ENCODE results near the gene CREB5. TPM values are rescaled to one million over a fixed set of nuclear protein-coding genes. Genes with fewer than 3 reads are reported as not detected.

Gene CREB5
- total RNA-seq, 4 donors from 2014 or later = 0.88 to 31.4 (median 15.9) TPM

GRCh38 chr7:28701731-28702130 is 289.4 kb downstream of the CREB5 start:
- no peak overlapping the region for H3K4me3 ChIP-seq
- H3K36me3 ChIP-seq = no peaks in the 10 kb centered on the region
- TF ChIP-seq CTCF (IDR thresholded peaks at IDR 0.05) (no peak), POLR2A (IDR thresholded peaks at IDR 0.05) (no peak)
- no peaks in the 10 kb centered on the region for H3K9me3 ChIP-seq
- H3K4me1 ChIP-seq = no peaks in the 10 kb centered on the region
- no peaks in the 10 kb centered on the region for H3K27me3 ChIP-seq
- DNase-seq = no peak
- no peak overlapping the region for H3K27ac ChIP-seq

GRCh38 chr7:28702171-28702570 is 289.9 kb downstream of the CREB5 start:
- Histone ChIP-seq H3K27ac (no peak overlapping the region), H3K9me3 (no peaks in the 10 kb centered on the region), H3K36me3 (no peaks in the 10 kb centered on the region), H3K4me3 (no peak overlapping the region), H3K4me1 (no peaks in the 10 kb centered on the region), H3K27me3 (no peaks in the 10 kb centered on the region)
- TF ChIP-seq POLR2A (IDR thresholded peaks at IDR 0.05) (no peak), CTCF (IDR thresholded peaks at IDR 0.05) (no peak)
- no peak for DNase-seq

DNA sequence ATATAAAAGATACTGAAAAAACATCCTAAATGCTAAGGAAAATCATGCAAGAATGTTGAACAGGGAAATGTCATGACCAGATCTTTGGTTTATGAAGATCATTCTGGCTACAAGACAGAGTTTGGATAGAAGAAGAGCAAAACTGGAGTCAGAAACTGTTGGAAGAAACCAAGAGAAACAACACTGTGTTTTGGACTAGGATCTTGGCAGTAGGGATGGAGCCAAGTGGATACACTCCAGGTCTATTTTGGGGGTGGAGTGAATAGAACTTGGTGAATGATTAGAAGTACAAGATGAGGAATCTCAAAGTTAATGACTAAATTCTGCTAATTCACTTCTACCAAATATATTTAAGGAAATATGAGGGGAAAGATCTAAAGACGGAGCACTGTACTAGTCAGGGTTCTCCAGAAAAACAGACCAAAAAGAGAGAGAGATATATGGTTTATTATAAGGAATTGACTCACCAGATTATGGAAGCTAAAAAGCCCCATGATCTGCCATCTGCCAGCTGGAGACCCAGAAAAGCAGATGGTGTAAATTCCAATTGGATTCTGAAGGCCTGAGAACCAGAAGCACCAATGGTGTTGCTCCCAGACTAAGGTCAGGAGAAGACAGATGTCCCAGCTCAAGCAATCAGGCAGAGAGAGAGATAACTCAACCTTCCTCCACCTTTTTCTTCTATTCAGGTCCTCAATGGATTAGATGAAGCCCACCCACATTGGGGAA is 290.9 kb downstream of the CREB5 start:
- no peaks in the 10 kb centered on the region for H3K4me1 ChIP-seq
- no peaks in the 10 kb centered on the region for H3K27me3 ChIP-seq
- no peak overlapping the region for H3K4me3 ChIP-seq
- H3K9me3 ChIP-seq = no peaks in the 10 kb centered on the region
- H3K36me3 ChIP-seq = no peaks in the 10 kb centered on the region
- DNase-seq = no peak
- TF ChIP-seq CTCF (IDR thresholded peaks at IDR 0.05) = no peak
- TF ChIP-seq POLR2A (IDR thresholded peaks at IDR 0.05) = no peak
- no peak overlapping the region for H3K27ac ChIP-seq

DNA sequence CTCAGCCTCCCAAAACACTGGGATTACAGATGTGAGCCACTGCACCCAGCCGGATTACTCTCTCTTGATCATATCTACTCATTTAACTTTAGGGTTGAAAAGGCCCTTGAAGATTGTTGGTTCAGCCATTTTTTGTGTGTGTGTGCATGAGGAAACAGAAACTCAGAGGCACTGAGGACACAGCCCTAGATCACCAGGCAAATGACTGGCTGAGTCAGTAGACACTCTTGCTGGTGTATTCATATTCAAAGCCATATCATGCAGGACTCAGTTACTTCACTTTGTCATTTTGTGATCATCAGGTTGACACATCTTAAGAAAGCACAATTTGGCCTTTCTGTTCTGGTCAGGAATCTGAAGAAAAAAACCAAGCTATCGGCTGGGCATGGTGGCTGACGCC is 292.4 kb downstream of the CREB5 start:
- no peaks in the 10 kb centered on the region for H3K27me3 ChIP-seq
- H3K36me3 ChIP-seq = no peaks in the 10 kb centered on the region
- DNase-seq = no peak
- no peaks in the 10 kb centered on the region for H3K4me1 ChIP-seq
- TF ChIP-seq POLR2A (IDR thresholded peaks at IDR 0.05) (no peak), CTCF (IDR thresholded peaks at IDR 0.05) (no peak)
- H3K9me3 ChIP-seq = no peaks in the 10 kb centered on the region
- H3K27ac ChIP-seq = no peak overlapping the region
- H3K4me3 ChIP-seq = no peak overlapping the region

DNA sequence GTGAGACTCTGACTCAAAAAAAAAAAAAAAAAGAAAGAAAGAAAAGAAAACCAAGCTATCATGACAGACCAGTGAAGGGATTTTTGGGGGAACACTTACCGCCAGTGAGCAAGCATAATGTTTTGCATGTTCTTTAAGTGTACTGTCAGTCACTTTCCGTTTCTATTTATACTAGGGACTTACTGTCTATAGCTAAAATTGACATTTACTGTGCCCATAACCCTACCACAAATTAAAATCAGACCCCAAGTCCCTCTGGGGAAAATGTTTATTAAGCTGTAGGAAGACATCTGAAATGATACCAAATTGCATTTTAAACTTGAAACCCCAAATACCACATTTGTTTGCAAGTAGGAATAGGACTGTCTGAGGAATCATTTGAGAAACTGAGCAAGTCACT is 293.0 kb downstream of the CREB5 start:
- Histone ChIP-seq H3K27me3 (no peaks in the 10 kb centered on the region), H3K4me1 (no peaks in the 10 kb centered on the region), H3K27ac (no peak overlapping the region), H3K36me3 (no peaks in the 10 kb centered on the region), H3K4me3 (no peak overlapping the region), H3K9me3 (no peaks in the 10 kb centered on the region)
- no peak for TF ChIP-seq POLR2A (IDR thresholded peaks at IDR 0.05)
- no peak for TF ChIP-seq CTCF (IDR thresholded peaks at IDR 0.05)
- no peak for DNase-seq

GRCh38 chr7:28706584-28706983 is 294.3 kb downstream of the CREB5 start:
- H3K9me3 ChIP-seq = no peaks in the 10 kb centered on the region
- no peaks in the 10 kb centered on the region for H3K27me3 ChIP-seq
- no peaks in the 10 kb centered on the region for H3K4me1 ChIP-seq
- TF ChIP-seq POLR2A (IDR thresholded peaks at IDR 0.05) = no peak
- H3K36me3 ChIP-seq = no peaks in the 10 kb centered on the region
- no peak overlapping the region for H3K27ac ChIP-seq
- no peak overlapping the region for H3K4me3 ChIP-seq
- no peak for DNase-seq
